Astrocyte of the hippocampus (primary cell): ENCODE measurements around the gene TUBA1B.

Source experiments
- DNase-seq: peaks from one replicate; pipeline ENCODE4 v3.0.0; 2011; ENCODE audit warnings: low read depth, low spot score

Gene TUBA1B

GRCh38 chr12:49091056-49091835 lies 39.9 kb downstream of the TUBA1B start:
- DNase-seq, result peak; percentile 29

DNA sequence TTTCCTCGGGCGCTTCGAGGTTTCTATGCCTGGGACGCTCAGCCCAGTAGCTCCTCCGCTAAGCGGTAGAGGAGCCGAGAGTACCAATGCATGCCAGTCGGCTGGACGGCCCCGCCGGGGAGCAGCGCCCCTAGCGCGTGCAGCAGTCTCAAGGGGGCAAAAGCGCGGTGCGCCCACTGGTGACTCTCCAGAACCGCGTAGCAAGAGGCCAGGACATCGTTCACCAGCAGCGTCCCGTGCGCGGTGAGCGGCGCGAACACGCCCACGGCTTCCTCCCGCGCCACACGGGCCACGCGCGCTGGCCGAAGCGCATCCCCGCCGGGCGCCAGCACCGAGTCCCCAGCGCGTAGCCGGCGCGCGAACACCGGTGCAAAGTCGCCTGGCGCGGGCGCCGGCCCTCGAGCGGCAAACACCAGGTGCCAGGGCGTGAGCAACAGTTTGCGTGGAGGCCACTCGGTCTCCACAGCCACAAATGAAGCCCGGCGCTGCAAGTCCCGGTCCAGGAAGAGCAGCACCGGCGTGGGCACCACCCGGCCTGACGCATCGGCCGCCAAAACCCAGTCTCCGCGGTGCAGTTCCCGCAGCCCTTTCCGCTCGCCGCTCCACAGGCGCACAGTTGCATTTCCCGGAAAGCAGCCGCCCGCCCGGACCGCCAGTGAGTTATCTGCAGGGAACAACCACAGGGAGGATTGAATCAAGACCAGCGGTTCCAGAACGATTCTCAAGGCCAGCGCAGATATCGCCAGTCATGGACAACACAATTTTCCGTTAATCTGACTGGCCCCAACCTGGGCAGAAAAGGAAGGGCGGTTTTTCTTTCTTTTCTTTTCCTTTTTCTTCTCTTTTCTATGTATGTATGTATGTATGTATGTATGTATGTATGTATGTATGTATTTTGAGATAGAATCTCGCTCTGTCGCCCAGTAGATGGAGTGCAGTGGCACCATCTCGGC lies 41.1 kb downstream of the TUBA1B start:
- peak; percentile 66 for DNase-seq

DNA sequence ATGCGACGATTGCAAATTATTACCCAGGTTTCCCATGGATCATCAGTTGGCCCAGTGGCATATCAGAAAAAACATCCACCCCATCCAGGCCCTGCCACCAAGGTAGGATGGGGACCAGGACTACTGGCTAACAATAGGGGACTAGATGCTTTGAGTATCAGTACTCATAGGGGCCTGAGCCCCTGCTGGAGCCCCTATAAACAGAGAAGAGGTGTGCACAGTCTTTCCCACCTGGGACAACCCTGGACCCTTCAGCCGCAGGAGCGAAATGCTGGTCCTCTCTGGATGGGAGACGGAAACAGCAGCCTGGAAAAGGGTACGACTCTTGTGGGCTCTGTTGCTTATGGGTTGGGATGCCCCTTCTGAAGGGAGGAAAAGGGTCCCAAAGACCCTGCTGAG lies 42.3 kb downstream of the TUBA1B start:
- no peak for DNase-seq

- peak; percentile 95 for DNase-seq
These were observed 42.9 kb downstream of the TUBA1B start for GRCh38 chr12:49088150-49088931.

- DNase-seq, result no peak
These were observed 45.1 kb downstream of the TUBA1B start for GRCh38 chr12:49086116-49086515.

- no peak for DNase-seq
These were observed 46.8 kb downstream of the TUBA1B start for GRCh38 chr12:49084438-49084837.

DNA sequence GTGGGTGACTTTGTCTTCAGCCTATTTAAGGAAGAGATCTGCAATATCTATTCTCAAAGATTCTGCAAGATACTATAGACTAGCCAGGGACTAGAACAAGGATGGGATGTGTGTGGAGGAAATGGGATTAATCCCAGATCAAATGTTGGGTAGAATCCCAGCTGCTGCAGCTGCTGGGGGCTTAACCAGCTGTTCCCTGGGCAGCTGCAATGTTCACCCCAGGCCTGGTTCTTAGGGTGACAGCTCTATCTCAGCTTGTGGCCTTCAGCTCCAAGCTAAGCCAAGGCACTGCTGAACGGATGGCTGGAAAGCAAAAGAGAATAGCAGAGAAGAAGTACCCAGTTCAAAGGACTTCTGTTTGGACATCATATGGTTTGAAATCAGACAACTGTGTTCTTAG lies 51.4 kb downstream of the TUBA1B start:
- no peak for DNase-seq
